ENCODE data around the gene HPN.
"Not testable (repeated sequence)": the region's sequence is repeated elsewhere in the genome, so short reads cannot be mapped to it uniquely, and the experiment has no call there.

Gene HPN

DNA sequence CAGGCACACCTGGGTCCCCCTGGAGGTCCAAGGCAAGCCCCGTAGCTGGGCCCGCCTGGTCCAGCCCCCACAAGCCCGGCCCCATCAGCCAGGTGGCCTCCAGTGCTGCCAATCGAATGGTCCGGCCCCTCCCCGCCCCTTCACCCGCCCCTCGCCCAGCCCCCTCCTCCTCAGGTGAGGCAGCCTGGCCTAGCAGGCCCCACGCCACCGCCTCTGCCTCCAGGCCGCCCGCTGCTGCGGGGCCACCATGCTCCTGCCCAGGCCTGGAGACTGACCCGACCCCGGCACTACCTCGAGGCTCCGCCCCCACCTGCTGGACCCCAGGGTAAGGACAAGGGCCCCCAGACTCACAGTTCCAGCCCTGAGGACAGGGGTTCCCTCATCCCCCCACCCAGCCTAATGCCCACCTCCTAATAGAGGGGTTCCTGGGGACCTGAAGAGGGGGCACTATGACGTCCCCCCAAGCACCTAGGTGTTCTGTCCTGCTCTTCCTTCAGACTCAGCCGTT, at the start of gene HPN:
Gene HPN (plus strand): TSS at position 174 of the 508 bp plus-strand sequence. CDS start 786 bp downstream, outside the sequence.
- no peak for DNase-seq (ENCODE audit: extremely low spot score)
- POLR2A ChIA-PET, result no interaction called here
- CTCF ChIA-PET, result no interaction called here
- TF ChIP-seq HDGF (IDR thresholded peaks at IDR 0.05; ENCODE audit: borderline replicate concordance), result no peak
- no peak for TF ChIP-seq TARDBP (IDR thresholded peaks at IDR 0.05)
- TF ChIP-seq BHLHE40 (IDR thresholded peaks at IDR 0.05; ENCODE audit: borderline replicate concordance), result no peak
- TF ChIP-seq SUZ12 (IDR thresholded peaks at IDR 0.05), result no peak
- TF ChIP-seq ARNT (IDR thresholded peaks at IDR 0.05), result no peak
- TF ChIP-seq FOXK2 (IDR thresholded peaks at IDR 0.05), result no peak
- no peak for TF ChIP-seq FOXM1 (IDR thresholded peaks at IDR 0.05; ENCODE audit: borderline replicate concordance)
- no peak for TF ChIP-seq NFRKB (IDR thresholded peaks at IDR 0.05)
- no peak for TF ChIP-seq LEF1 (IDR thresholded peaks at IDR 0.05; ENCODE audit: borderline replicate concordance)
- no peak for TF ChIP-seq ZNF384 (IDR thresholded peaks at IDR 0.05)
- no peak for TF ChIP-seq FOXA1 (IDR thresholded peaks at IDR 0.05)
- no peak for TF ChIP-seq CTBP1 (IDR thresholded peaks at IDR 0.05; ENCODE audit: borderline replicate concordance)
- TF ChIP-seq, protein P1, sequence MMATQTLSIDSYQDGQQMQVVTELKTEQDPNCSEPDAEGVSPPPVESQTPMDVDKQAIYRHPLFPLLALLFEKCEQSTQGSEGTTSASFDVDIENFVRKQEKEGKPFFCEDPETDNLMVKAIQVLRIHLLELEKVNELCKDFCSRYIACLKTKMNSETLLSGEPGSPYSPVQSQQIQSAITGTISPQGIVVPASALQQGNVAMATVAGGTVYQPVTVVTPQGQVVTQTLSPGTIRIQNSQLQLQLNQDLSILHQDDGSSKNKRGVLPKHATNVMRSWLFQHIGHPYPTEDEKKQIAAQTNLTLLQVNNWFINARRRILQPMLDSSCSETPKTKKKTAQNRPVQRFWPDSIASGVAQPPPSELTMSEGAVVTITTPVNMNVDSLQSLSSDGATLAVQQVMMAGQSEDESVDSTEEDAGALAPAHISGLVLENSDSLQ (IDR thresholded peaks at IDR 0.05), result no peak
- no peak for TF ChIP-seq L3MBTL2 (conservative IDR thresholded peaks at IDR 0.05)
- no peak for TF ChIP-seq SP1 (IDR thresholded peaks at IDR 0.05)
- no peak for TF ChIP-seq ELF4 (IDR thresholded peaks at IDR 0.05)

DNA sequence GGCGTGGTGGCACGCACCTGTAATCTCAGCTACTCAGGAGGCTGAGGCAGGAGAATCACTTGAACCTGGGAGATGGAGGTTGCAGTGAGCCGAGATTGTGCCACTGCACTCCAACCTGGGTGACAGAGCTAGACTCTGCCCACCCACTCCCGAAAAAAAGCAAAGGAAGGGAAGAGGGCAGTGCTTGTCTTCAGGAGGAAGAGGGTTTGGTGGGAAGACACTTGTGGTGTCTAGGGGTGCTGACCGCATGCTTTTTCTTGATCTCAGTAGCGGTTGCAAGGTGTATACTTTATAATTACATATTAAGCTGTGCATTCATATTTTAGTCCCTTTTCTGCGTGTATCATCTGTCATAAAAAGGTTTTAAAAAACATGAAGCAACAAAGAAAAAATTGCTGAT, 48.9 kb upstream of the HPN start:
- DNase-seq (ENCODE audit: extremely low spot score); CTCF ChIA-PET; POLR2A ChIA-PET: not testable (repeated sequence)

DNA sequence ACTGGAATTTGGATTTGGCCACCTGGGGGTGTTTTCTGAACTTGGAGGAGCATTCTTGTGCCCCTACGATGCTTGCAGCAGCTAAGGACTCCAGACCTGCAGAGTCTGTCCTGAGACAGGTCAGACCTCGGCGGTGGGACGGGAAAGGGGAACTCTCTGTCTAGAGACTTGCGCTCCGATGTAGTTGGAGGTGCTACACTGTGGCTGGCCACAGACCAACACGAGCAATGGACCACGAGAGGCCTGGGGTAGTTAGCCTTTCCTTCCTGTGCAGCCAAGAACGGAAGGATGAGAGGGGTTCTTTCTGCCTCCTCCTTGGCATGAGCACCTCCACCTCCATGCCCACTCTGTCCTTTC, 47.3 kb upstream of the HPN start:
- DNase-seq (ENCODE audit: extremely low spot score), result no peak
- CTCF ChIA-PET, result no interaction called here
- TF ChIP-seq NFRKB (IDR thresholded peaks at IDR 0.05) (no peak), FOXA1 (IDR thresholded peaks at IDR 0.05) (no peak), FOXM1 (IDR thresholded peaks at IDR 0.05; ENCODE audit: borderline replicate concordance) (no peak), LEF1 (IDR thresholded peaks at IDR 0.05; ENCODE audit: borderline replicate concordance) (no peak), CTBP1 (IDR thresholded peaks at IDR 0.05; ENCODE audit: borderline replicate concordance) (no peak), SP1 (IDR thresholded peaks at IDR 0.05) (no peak), ZNF384 (IDR thresholded peaks at IDR 0.05) (no peak), FOXK2 (IDR thresholded peaks at IDR 0.05) (no peak), L3MBTL2 (conservative IDR thresholded peaks at IDR 0.05) (no peak), TARDBP (IDR thresholded peaks at IDR 0.05) (no peak)
- TF ChIP-seq, protein P1 (IDR thresholded peaks at IDR 0.05), result no peak
- POLR2A ChIA-PET, result no interaction called here

DNA sequence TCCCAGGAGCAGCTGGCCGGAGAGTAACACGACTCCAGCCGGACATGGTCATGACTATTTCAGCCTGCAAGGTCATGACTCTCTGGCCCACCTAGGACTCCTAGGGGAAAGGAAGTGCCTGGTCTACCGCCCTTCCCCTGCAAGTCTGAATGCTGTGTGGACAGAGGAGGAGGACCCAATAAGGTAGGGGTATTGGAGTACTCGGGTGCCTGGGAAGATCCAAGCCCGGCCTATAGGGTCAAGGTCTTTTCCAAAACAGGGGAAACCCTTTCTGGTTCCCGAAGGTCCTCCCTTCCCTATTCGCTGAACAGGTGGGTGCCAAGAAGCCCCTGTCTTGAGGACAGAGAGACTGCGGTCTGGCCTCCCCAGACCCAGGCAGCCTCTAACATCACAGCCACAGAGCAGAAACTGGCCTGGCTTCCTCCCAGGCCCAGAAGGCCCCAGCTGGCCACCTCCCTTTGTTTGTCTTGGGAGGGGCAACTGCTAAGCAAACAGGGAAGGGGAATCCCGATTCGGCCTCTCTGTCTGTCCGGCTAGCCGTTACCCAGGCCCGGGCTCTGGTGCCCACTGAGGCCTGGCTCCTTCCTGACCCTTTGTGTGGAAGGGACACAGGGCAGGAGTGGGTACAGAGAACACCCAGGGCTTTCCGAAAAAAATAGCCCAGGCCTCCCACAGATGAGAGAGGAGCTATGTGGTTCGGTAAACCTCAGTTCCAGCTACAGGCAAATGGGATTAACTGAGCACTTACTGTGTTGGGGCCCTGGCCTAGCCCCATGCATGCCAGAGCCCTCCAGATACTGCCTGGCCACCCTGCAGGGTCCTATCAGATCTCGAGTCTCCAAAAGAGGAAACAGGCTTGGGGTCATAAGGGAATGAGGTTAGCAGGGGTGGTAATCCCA, 46.6 kb upstream of the HPN start:
- POLR2A ChIA-PET, result no interaction called here
- DNase-seq (ENCODE audit: extremely low spot score), result no peak
- no peak for TF ChIP-seq ELF4 (IDR thresholded peaks at IDR 0.05)
- TF ChIP-seq, protein P1 (IDR thresholded peaks at IDR 0.05), result no peak
- no peak for TF ChIP-seq ZNF384 (IDR thresholded peaks at IDR 0.05)
- no peak for TF ChIP-seq FOXA1 (IDR thresholded peaks at IDR 0.05)
- no peak for TF ChIP-seq NFRKB (IDR thresholded peaks at IDR 0.05)
- TF ChIP-seq SP1 (IDR thresholded peaks at IDR 0.05), result no peak
- TF ChIP-seq HDGF (IDR thresholded peaks at IDR 0.05; ENCODE audit: borderline replicate concordance), result no peak
- TF ChIP-seq SUZ12 (IDR thresholded peaks at IDR 0.05), result no peak
- no peak for TF ChIP-seq CTBP1 (IDR thresholded peaks at IDR 0.05; ENCODE audit: borderline replicate concordance)
- no peak for TF ChIP-seq ARNT (IDR thresholded peaks at IDR 0.05)
- TF ChIP-seq TARDBP (IDR thresholded peaks at IDR 0.05), result no peak
- TF ChIP-seq FOXK2 (IDR thresholded peaks at IDR 0.05), result no peak
- TF ChIP-seq L3MBTL2 (conservative IDR thresholded peaks at IDR 0.05), result no peak
- no peak for TF ChIP-seq FOXM1 (IDR thresholded peaks at IDR 0.05; ENCODE audit: borderline replicate concordance)
- TF ChIP-seq BHLHE40 (IDR thresholded peaks at IDR 0.05; ENCODE audit: borderline replicate concordance), result no peak
- TF ChIP-seq LEF1 (IDR thresholded peaks at IDR 0.05; ENCODE audit: borderline replicate concordance), result no peak
- CTCF ChIA-PET, result no interaction called here

DNA sequence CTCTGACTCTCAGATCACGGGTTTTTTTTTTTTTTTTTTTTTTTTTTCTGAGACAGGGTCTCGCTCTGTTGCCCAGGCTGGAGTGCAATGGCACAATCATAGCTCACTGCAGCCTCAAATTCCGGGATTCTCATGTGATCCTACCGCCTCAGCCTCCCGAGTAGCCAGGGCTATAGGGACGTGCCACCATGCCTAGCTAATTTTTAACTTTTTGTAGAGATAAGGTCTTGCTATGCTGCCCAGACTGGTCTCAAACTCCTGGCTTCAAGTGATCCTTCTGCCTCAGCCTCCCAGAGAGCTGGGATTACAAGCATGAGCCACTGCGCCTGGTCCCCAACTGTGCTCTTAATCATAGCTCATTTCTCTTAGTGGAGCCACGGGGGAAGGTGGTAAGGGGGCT, 46.0 kb upstream of the HPN start:
- ChIA-PET CTCF (no interaction called here), POLR2A (no interaction called here)
- no peak for DNase-seq (ENCODE audit: extremely low spot score)
- TF ChIP-seq ZNF384 (IDR thresholded peaks at IDR 0.05), result no peak
- TF ChIP-seq, protein P1 (IDR thresholded peaks at IDR 0.05), result no peak
- no peak for TF ChIP-seq BHLHE40 (IDR thresholded peaks at IDR 0.05; ENCODE audit: borderline replicate concordance)
- TF ChIP-seq FOXM1 (IDR thresholded peaks at IDR 0.05; ENCODE audit: borderline replicate concordance), result no peak
- TF ChIP-seq NFRKB (IDR thresholded peaks at IDR 0.05), result no peak
- TF ChIP-seq TARDBP (IDR thresholded peaks at IDR 0.05), result no peak
- no peak for TF ChIP-seq HDGF (IDR thresholded peaks at IDR 0.05; ENCODE audit: borderline replicate concordance)
- no peak for TF ChIP-seq FOXA1 (IDR thresholded peaks at IDR 0.05)
- TF ChIP-seq ELF4 (IDR thresholded peaks at IDR 0.05), result no peak
- TF ChIP-seq ARNT (IDR thresholded peaks at IDR 0.05), result no peak
- no peak for TF ChIP-seq L3MBTL2 (conservative IDR thresholded peaks at IDR 0.05)
- TF ChIP-seq SP1 (IDR thresholded peaks at IDR 0.05), result no peak
- TF ChIP-seq LEF1 (IDR thresholded peaks at IDR 0.05; ENCODE audit: borderline replicate concordance), result no peak
- TF ChIP-seq SUZ12 (IDR thresholded peaks at IDR 0.05), result no peak
- TF ChIP-seq CTBP1 (IDR thresholded peaks at IDR 0.05; ENCODE audit: borderline replicate concordance), result no peak
- TF ChIP-seq FOXK2 (IDR thresholded peaks at IDR 0.05), result no peak

Measured in HEK293T (cell line).